GM21723 (cell line): ENCODE data around the gene PRKACA.

Source experiments
- ATAC-seq: cut with Tn5 transposase; IDR thresholded peaks from one replicate; pipeline ENCODE4 v1.9.1; 2021; ENCODE audit warnings: mild to moderate bottlenecking, moderate library complexity; ENCODE audit not compliant: unreplicated experiment

Gene PRKACA

DNA sequence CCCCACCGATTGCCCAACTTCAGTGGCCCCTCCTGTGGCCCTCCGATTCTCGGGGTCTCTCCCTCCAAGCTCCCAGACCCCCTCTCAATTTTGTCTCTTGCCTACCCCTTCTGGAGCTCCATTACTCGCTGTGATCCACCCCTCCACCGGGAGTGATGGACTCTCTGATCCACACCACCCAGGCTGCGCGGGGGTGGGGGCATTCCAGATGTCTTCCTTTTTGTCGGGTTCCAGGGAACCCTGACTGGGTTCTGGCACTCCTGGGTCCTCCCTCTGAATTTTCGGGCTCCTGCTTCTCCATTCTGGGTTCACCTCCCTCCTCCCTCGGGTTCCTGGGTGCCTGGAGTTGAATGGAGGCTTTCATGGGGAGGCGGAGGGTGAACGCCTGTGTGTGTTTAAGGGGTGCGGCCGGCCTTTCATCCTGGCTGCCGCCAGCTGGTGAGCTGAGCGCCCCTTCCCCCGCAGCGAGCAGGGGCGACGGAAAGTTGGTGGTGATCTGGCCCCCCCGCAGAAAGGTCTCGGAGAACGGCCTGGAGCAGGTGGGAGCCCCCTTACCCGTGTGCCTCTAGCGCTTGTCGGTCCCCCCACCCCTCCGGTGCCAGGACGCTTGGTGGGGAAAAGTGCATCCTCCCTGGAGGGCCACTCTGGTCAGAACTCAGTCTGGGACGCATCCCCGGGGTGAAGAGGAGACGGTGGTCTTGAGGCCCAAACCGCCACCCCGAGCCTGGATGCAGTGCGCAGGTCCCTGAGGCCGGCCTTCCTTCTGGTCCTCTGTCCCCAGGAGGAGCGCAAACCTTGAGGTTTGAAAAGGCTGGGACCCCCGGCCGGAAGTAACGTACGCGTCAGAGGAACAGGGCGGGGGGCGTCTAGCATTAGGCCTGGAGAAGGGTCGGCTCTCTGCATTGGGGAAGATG lies 43.4 kb downstream of the PRKACA start:
- ATAC-seq: no peak

DNA sequence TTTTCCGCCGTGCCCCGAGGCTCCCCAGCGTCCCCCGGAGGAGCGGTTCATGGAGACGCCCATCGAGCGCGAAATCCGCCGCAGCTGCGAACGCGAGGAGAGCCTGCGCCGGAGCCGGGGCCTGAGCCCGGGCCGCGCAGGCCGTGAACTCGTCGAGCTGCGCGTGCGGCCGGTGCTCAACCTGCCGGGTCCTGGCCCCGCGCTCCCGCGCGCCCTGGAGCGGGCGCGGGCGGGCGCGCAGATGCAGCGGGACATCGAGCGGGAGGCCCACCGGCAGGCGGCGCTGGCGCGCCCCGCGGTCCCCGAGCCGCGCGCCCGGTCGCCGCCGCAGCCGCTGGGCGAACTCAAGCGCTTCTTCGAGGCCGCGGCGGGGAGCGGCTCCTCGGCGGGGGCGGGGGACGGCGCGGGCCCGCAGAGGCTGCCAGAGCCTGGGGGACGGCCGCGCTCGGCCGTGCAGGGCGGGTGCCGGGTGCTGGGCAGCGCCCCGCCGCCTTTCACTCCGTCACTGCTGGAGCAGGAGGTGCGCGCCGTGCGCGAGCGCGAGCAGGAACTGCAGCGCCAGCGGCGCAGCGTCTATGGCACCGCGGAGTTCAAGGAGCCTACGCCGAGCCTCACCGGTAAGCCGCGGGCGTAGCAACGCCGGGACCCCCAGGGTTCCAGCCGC lies 44.2 kb downstream of the PRKACA start:
- peak; percentile 48 for ATAC-seq

DNA sequence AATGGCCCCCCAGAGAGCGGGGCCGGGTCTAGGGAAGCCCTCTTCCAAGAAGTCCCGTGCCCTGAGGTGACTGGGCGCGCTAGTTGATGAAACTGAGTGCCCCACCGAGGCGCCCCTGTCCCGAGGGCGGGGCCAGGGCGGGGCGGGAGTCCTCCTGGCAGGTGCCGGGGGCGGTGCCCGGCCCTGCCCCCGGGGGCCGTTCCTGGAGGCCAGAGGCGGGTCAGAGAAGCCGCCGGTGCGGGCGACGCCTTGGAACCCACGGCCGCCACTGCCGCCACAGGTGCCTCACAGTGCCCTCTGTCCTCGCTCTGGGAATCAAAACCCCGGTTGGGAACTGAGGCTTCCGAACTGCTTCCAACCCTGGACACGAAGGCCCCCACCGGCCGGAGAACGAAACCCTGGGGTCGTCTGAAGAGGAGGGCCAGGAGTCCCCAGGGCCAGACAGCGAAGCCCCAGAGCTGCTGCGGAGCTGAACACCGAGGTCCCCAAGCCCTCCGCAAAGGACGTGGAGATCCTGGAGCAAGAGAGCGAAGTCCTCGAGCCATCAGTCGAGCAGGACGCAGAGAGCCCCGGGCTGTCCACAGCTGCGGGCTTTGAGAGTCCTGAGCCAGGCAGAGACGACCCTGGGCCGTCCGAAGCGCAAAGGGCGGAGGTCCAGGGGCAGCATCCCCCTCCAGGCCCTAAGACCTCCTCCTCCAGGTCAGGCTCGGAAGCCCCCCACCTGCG lies 44.9 kb downstream of the PRKACA start, which contains the start of gene MISP3:
Gene MISP3 (plus strand): TSS at position 252 of the 726 bp plus-strand sequence. CDS start 524 bp downstream, outside the sequence.
- no peak for ATAC-seq

DNA sequence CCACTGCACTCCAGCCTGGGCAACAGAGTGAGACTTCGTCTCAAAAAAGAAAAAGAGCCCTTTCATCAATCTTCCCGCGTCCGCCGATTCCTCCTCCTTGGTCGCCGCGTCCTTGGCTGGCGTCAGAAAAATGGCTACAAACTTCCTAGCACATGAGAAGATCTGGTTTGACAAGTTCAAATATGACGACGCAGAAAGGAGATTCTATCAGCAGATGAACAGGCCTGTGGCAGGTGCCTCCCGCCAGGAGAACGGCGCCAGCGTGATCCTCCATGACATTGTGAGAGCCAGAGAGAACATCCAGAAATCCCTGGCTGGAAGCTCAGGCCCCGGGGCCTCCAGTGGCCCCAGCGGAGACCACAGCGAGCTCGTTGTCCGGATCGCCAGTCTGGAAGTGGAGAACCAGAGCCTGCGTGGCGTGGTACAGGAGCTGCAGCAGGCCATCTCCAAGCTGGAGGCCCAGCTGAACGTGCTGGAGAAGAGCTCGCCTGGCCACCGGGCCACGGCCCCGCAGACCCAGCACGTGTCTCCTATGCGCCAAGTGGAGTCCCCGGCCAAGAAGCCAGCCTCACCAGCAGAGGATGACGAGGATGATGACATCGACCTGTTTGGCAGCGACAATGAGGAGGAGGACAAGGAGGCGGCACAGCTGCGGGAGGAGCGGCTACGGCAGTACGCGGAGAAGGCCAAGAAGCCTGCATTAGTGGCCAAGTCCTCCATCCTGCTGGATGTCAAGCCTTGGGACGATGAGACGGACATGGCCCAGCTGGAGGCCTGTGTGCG lies 47.1 kb downstream of the PRKACA start:
- no peak for ATAC-seq

DNA sequence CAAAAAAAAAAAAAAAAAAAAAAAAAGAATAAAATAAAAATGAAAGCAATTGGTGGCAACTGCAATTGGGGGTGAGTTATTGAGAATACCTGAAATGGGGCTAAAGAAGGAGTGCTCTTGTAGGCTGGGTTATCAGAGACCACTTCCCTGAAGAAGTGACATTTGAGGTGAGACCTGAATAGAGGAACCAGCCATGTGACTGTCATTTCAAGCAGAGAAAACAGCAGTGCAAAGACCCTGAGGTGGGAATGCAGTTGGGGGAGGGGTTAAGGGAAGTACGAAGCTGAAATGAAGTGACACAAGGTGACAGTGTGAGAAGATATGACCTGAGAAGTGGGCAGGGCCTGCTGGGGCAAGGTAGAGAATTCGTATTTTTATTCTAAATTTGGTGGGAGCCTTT lies 51.4 kb downstream of the PRKACA start:
- ATAC-seq: no peak

DNA sequence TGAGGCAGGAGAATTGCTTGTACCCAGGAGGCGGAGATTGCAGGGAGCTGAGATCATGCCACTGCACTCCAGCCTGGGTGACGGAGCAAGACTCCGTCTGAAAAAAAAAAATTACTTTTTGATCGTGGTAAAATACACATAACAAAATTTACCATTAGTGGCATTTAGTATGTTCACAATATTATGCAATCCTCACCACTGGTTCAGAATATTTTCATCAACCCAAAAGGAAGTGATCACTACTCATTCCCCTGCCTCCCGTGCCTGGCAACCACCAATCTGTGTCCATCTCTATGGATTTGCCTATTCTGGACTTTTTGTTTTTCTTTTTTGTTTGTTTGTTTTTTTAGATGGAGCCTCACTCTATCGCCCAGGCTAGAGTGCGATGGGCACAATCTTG lies 54.5 kb downstream of the PRKACA start:
- ATAC-seq: no peak

DNA sequence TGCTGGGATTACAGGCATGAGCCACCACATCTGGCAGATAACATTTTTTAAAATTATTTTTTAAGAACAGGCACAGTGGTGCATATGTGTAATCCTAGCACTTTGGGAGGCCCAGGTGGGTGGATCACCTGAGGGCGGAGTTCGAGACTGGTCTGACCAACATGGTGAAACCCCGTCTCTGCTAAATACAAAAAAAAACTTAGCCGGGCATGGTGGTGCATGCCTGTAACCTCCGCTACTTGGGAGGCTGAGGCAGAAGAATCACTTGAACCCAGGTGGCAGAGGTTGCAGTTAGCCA lies 55.1 kb downstream of the PRKACA start:
- ATAC-seq: no peak

DNA sequence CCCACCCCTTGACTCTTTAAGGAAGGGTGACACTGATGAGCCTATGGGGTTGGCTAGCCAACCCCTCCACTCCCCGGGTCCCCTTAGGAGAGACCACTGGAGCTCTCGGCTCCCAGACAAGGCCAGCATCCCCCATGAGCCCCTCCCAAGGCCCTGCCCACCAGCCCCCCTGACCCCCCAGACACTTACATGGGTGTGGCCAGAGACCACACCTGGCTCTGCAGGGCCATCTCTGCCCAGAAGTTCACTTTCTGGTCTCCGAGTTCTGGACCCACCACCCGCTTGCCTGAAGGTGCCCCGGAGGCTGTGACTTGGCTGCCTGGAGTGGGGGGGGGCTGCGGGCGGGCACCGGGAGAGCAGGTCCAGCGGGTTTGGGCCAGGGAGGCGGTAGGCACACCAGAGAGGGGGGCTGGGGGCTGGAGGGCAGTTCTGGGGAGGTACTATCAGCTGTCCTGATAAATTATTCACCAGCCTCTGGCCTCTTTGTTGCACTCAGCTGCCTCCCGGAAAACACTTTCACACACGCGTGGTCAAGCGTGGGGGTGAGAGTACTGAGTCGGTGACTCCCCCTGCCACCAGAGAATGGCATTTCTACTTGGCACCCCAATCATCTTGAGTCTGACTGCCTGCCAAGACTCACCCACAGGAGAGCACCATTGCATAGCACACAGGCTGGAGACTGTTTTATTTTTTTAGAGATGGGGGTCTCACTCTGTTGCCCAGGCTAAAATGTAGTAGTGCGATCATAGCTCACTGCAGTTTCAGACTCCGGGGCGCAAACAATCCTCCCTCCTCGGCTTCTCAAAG lies 55.6 kb downstream of the PRKACA start, which contains the start of gene PALM3:
Gene PALM3 (minus strand): TSS at position 326 of the 807 bp plus-strand sequence. CDS start 96 bp downstream, at position 230.
- no peak for ATAC-seq

DNA sequence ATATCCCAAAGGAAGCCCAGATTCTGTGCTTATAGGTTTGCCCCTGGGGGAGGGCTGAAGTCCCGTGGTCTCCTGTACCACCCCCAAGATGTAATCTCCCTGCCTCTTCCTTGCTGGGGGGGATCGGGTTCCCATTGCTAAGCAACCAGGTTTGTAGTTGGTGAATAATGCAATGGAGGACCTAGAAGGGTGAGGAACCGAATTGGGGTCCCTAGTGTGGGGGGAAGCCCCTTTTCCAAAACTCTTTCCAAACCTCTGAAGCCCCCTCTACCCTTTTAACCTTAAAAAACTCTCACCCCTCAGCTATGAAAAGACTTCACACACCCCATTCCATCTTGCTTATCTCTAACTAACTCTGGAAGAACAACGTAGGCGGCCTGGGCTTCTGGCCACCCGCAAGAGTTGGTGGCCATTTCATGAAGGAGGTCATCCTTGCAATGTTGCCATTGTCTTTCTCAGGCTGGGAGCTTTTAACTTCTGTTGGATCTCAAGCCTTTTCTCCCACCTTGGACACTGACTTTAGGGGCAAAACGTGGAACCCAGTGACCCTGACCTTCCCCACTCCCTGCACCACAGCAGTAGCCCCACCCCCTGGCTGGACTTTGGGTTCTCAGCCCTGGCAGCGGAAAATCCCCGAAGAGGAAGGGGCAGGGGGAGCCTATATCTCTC lies 56.3 kb downstream of the PRKACA start:
- no peak for ATAC-seq

DNA sequence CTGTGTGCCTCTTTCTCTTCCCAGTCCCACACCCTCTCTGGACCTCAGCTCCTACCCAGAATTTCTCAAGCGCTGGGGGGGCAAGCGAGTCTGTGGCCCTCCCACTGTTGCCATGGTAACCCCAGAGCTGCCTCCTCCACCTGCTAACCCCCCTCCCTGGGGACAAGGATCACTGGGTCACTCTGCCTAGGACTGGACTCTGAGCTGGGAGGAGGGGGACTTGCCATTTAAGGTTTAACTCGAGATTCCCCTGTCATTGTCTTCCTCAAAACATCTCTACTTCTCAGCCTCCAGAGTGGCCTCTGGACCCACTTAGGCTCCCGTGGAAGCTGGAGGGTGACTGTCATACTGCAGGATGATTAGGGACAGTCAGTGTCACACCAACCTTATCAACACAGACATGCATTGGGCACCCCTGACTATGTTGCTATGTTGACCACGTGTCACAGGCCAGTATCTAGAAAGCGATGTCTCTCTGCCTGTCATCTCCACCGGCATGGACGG lies 57.9 kb downstream of the PRKACA start:
- no peak for ATAC-seq

DNA sequence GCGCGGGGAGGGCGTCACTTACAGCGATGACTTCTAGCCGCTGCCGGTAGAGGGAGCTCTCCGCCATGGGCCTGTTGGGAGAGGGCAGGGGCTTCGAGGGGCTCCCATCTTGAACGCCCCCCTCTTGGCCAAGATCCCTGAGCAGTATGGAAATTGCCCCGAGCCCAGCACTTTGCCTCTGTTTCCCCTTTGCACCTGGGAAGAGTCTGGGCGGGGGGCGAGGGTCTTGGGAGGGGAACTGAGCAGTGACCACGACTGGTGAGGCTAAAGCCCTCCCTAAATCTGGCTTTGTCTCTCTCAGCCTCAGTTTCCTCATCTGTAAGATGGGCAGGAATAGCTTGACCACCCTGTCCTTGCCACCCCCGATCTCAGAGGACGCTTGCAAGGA lies 58.5 kb downstream of the PRKACA start:
- no peak for ATAC-seq

DNA sequence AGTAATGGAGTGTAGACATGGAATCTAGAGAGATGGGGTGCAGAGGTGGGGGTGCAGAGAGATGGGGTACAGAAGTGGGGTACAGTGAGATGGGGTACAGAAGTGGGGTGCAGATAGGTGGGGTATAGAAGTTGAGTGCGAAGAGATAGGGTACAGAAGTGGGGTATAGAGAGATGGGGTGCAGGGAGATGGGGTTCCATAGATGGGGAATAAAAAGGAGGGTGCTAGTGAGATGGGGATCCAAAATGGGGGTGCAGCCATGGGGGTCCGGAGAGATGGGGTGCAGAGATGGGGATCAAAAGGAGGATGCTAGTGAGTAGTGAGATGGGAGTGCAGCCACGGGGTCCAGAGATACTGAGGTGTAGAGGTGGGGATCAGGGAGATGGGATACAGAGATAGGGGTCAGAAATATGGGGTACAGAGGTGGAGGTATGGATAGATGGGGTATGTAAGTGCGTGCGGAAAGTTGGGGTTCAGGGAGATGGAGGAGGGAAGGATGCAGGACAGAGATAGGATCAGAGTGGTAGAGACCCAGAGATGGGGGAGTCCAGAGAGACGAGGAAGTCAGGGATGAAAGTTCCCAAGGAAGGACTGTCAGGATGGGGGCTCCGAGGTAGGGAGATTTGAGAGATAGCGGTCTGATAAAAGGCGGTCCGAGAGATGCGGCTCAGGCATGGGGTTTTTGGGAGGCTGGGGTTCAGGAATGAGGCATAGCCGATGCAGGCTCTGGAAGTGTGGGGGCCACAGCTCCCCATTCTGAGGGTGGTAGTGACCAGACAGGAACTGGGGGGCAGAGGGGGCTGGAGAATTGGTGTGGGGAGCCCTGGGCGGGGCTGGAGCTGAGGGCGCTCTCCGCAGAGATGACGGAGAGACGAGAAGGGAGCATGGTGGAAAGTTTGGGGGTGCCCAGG lies 59.1 kb downstream of the PRKACA start:
- ATAC-seq: no peak

DNA sequence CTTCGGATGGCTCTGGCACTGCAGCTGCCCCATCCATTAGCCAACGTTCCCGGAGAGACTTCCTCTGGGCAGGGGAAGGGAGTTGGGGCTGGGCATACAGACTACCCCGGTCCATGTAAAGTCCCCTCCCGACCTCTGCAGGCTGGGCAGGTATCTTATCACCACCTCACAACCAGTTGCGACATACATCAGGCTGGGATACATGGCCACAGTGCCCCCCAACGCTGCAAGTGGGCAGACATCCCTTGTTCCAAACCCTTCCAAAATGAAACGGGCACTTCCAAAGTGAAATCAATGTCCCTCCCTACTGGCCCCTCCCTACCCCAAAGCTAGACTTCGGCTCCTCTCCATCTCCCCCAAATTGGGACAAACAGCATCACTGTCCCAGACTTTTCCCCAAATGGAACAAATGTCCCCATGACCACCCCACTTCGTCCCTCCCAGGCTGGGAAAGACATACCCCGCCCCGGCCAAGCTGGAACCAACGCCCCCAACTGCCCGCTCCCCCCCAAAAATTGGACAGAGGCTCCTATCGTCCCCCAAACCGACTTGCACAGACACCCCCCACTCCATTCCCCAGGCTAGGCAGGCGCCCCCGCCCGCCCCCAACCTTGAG lies 60.7 kb downstream of the PRKACA start:
- no peak for ATAC-seq

DNA sequence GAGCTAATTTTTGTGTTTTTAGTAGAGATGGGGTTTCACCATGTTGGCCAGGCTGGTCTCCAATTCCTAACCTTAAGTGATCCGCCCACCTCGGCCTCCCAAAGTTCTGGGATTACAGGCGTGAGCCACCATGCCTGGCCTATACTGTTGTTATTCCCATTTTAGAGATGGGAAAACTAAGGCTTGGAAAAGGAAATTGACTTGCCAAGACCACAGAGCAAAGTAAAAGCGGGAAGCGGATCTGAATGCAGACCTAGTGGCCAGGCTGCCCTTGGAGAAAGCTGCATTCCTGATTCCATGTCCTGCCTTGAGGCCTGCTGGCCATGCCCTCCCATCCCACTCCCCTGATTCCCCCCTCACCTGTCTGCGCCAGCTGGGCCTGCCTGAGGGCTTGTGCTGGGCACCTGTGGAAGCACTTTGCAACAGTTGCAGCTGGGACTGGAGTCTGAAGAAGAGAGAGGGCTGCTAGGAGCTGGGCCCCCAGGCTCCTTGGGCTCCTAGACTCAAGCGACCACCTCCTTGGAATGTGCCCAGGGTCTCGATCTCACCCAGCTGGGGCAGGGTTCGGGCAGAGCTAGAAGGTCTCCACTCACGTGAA lies 61.4 kb downstream of the PRKACA start:
- ATAC-seq: no peak

DNA sequence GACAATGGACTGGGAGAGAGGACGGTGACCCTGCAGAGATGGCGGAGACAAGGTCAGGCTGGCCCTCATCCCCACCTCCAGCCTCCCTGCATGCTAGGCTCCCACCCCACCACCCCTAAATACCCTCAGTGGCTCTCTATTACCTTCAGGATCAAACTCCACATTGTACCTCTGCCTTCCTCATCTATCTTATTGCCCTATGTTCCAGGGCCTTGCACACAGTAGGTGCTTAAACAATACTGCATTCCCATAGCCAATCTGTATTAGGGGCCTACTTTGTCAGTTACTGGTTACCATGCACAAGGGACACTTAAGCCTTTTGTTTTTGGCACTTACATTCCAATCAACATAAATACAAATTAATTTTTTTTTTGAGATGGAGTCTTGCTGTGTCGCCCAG lies 62.2 kb downstream of the PRKACA start:
- ATAC-seq: no peak

DNA sequence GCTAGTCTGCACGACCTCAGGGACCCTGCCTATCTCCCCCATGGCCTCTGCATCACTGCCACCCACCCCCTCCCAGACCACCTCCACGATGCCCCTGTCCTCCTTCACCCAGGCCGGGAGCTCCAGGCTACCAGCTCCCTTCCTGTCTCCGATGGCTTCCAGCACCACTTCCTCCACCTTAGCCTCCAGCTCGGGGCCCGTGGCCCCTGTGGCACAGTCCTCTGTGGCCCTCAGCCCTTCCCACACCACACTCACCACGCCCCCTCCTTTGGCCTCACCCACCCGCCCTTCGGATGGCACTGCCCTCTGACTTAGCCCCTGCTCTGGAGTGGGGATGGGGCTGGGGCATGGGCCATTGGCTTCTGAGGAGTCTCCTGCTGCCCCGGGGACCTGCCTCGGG lies 62.8 kb downstream of the PRKACA start:
- no peak for ATAC-seq

DNA sequence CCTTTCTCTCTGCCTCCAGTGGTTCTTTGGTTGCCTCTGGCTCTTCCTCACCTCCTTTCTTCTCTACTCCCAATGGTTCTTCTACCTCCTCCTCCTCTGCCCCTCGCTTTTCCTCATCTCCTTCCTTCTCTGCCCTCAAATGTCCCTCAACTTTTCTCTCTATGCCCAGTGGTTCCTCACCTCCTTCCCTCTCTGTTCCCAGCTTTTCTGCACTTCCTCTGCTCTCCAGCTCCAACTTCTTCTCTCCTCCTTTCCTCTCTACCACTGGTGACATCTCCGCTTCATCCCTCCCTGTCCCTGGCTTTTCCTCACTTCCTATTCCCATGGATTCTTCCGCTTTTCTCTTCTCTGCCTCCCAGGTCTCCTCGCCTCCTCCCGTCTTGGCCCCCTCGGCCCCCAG lies 63.5 kb downstream of the PRKACA start:
- ATAC-seq: no peak
